Measurements from ENCODE around the gene HDHD5.

- TF ChIP-seq CTCF (IDR thresholded peaks at IDR 0.05; ENCODE audit: insufficient read depth, low read length, poor library complexity, severe bottlenecking) = no peak
- no peak for TF ChIP-seq EZH2phosphoT487 (conservative IDR thresholded peaks at IDR 0.05; ENCODE audit: low read length)
Measured at GRCh38 chr22:17120711-17121232, 38.3 kb downstream of the HDHD5 start.

Data from SU-DHL-6 (cell line).